HG02642 (cell line): ENCODE results near the gene NBL1.

ENCODE experiments used
- ATAC-seq: cut with Tn5 transposase; IDR thresholded peaks from one replicate; pipeline ENCODE4 v1.9.1; 2021; ENCODE audit warnings: mild to moderate bottlenecking; ENCODE audit not compliant: unreplicated experiment, poor library complexity

Gene NBL1

GRCh38 chr1:19664453-19665185, 20.5 kb downstream of the NBL1 start, which contains the start of gene HTR6:
Gene HTR6 (plus strand): TSS chr1:19664875. CDS start chr1:19665754, 879 bp downstream.
- no peak for ATAC-seq

DNA sequence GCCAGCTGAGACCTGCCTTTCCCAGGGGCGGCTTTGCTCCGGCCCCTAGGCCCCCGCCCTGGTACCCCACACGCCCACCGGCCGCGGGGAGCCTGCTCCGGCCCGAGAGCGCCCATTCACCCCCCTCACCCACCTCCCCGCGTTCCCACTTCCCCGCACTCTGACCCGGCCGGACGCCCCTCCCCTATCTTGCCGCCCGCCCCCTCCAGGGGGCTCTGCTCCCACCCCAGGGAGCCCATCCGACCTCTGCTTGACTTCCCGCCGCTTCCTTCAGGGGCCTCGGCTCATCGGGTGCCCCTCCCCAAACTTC, 21.0 kb downstream of the NBL1 start:
- no peak for ATAC-seq

GRCh38 chr1:19665496-19666465, 21.7 kb downstream of the NBL1 start:
- no peak for ATAC-seq

DNA sequence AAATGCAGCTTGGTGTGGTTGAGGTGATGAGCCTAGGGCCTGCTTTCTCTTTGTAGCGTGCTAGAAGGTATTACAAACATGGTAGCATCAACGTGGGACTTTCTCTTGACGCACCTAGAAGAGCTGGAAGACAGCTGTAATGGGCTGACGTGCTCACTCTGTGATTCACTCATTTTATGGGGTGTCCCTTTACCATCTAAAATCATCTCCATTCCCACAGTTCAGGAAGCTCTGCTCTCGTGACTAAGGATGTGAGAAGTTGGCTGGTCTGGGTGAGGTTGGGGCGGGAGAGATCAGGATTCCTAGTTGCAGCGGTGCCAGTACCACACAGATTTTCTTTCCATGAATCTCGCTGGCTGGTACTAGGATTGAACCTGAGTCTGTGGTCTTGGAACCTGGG, 24.8 kb downstream of the NBL1 start:
- no peak for ATAC-seq

GRCh38 chr1:19670787-19671186, 26.7 kb downstream of the NBL1 start:
- no peak for ATAC-seq

GRCh38 chr1:19672237-19672636, 28.1 kb downstream of the NBL1 start:
- ATAC-seq, result no peak

- ATAC-seq, result no peak
Measured at GRCh38 chr1:19675797-19676196, 31.7 kb downstream of the NBL1 start.

DNA sequence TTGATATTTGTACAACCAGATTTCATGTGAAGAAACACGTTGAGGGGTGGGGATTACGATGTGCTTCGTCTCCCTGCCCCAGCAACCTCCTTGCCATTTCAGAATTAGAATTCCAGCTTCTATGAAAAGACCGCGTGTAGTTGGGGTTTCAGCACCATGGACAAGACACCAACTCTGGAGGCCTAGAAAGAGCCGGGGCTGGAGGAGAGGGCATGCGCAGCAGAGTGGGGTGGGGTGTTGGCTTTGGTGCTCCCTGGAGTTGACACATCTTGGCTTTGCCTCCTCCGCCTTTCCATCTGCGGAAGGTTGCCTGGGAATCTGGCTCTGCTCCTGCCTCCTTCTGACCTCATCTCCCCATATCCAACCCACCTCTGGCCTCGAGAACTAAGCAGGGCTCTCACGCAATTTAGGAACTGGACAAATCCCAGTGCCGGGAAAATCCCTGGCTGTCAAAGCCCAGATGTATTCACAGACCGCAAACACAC, 32.4 kb downstream of the NBL1 start:
- no peak for ATAC-seq

DNA sequence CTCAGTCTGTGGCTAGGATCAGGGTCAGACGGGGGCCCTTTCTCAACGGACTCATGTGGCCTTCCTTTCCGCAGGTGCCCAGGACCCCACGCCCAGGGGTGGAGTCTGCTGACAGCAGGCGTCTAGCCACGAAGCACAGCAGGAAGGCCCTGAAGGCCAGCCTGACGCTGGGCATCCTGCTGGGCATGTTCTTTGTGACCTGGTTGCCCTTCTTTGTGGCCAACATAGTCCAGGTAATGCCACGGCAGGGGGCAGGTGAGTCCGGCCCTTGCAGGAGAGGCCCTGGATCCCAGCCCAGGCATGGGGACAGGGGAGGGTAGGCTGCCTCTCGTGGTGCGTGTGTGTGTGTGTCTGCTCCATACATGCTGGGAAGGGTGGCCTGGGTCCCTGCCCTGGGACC, 34.4 kb downstream of the NBL1 start:
- ATAC-seq, result no peak

- ATAC-seq, result no peak
Measured at GRCh38 chr1:19678931-19679453, 34.9 kb downstream of the NBL1 start.

DNA sequence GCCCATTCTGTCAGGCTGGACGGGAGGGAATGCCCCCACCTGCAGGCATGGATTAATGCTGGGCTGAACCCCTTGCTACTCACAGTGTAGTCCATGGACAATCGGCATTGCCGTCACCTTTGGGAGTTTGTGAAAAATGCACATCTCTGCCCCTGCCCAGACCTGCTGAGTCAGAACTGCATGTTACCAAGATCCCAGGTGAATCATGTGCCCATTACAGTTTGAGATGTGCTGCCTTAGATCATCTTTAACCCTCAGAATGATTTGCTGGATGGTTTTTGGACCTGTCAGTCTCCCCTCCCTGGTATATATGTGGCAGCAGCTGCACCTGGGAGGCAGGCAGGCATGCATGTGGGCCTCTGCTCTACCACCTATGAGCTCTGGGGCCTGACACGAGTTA, 35.6 kb downstream of the NBL1 start:
- ATAC-seq, result no peak

- ATAC-seq, result no peak
Measured at GRCh38 chr1:19680644-19681043, 36.5 kb downstream of the NBL1 start.

DNA sequence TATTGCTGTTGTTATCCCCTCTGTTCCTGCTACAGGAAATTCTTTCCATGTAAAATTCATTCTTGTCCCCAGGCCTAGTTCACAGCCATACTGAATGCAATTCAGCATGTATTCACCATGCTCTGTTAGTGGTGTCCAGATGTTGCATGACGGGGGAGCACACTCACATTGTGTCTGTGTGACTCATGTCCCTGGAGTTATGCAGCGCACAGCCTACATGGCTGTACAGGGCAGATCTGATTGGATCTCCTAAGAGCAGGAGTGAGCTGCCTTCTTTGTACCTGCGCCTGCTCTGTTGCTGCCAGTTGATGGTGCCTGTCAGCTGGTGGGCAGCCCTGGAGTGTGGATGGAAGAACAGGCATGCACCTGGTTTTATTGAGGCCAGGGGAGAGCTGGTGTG, 38.1 kb downstream of the NBL1 start:
- no peak for ATAC-seq

DNA sequence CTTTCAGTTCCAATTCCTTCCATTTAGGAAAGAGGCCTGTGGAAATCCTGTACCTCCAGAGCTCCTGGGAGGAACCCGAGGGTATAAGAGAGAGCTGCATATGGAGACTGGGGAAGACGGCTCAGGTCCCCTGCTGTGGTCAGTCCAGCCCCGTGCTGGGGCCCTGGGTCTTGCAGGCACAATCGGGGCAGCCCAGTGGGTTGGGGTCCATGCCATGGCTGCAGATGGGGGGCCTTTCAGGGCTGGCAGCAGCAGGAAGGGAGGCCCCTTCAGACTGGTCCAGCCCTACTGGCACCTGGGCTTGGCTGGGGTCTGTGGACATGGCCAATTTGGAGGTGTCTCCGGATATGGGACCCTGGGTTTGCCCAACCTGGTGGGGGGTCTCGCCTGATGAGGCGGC, 38.8 kb downstream of the NBL1 start:
- no peak for ATAC-seq

- ATAC-seq, result no peak
Measured at GRCh38 chr1:19683351-19683750, 39.2 kb downstream of the NBL1 start.

DNA sequence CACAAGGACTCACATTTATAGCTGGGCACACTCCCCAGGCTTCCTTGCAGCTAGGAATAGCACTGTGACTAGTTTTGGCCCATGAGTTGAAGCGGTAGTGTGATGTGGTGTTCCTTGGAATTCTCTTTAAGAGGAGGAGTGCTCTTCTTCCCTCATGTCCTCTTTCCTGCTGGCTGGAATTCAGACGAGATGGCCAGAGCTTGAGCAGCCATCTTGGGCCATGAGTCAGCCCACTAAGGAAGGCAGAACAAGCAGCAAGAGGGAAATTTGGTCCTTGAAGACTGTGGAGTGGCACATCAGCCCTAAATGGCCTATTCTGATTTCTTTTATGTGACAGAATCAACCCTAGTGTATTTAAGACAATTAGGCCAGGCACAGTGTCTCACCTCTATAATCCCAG, 40.6 kb downstream of the NBL1 start:
- no peak for ATAC-seq

GRCh38 chr1:19685994-19686393, 41.9 kb downstream of the NBL1 start:
- ATAC-seq, result no peak

- ATAC-seq, result no peak
Measured at GRCh38 chr1:19687414-19687813, 43.3 kb downstream of the NBL1 start.

- ATAC-seq, result no peak
Measured at GRCh38 chr1:19688041-19688842, 44.1 kb downstream of the NBL1 start.

DNA sequence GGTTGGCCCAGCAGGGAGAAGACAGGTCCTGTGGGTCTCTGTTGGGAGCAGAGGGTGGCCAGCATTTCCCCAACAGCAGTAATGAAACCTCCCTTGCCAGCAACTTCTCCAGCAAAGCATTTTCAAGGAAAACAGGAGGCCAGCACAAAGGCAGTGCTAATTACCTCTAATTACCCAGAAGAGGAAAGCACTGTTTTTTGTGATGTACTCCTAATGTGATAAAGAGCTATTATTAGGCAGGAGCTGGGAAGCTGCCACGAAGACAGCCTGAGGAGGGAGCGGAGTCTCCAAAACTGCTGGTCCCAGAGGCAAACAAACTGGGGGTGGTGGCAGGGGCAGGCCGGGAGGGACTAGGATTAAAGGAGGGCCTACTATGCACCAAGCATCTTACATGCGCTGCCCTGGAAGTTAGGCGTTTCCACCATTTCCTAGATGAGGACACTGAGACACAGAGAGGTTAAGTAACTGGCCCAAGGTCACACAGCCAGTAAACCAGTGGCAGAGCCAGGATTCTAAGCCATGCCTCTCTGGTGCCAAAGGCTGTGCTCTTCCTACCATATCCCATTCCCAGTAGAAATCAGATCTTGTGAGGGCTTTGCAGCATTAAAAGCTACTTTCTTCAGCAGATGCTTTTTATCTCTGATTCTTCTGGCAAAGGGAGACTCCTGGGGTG, 45.1 kb downstream of the NBL1 start:
- ATAC-seq, result no peak
